Mammary epithelial cell (primary cell): ENCODE measurements around the gene PLAAT4.

ENCODE experiments used
- EZH2 ChIP-seq: IDR thresholded peaks from 2 replicates; pipeline ENCODE4 v1.6.1; 2012; ENCODE audit warnings: low read length, inconsistent platforms, borderline replicate concordance
- TF ChIP-seq, protein P1 (sequence below), 2 donors: IDR thresholded peaks in 1 of 2; conservative IDR thresholded peaks in 1 of 2; 2 replicates each; pipeline ENCODE4 v1.5.1; 2011 to 2012; ENCODE audit warnings: inconsistent platforms in 2 of 2, low read length in 2 of 2, mild to moderate bottlenecking in 2 of 2, control low read depth in 1 of 2, low read depth in 1 of 2; ENCODE audit not compliant: insufficient read depth in 1 of 2; ENCODE audit errors: extremely low read depth in 1 of 2

DNA sequence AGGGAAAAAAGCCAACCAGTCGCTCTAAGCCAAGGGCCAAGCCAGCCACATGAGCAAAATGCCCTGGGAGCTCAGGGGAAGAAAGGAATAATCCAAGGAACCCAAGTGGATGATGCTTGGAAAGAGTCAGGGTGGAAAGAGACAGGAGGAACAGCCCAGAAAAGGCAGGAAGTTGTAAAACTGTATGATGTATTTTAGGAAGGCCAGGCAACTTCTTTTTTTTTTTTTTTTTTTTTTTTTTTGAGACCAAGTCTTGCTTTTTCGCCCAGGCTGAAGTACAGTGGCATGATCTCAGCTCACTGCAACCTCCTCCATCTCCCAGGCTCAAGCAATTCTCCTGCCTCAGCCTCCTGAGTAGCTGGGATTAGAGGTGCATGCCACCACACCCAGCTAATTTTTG, 29.1 kb upstream of the PLAAT4 start:
- TF ChIP-seq, protein P1, sequence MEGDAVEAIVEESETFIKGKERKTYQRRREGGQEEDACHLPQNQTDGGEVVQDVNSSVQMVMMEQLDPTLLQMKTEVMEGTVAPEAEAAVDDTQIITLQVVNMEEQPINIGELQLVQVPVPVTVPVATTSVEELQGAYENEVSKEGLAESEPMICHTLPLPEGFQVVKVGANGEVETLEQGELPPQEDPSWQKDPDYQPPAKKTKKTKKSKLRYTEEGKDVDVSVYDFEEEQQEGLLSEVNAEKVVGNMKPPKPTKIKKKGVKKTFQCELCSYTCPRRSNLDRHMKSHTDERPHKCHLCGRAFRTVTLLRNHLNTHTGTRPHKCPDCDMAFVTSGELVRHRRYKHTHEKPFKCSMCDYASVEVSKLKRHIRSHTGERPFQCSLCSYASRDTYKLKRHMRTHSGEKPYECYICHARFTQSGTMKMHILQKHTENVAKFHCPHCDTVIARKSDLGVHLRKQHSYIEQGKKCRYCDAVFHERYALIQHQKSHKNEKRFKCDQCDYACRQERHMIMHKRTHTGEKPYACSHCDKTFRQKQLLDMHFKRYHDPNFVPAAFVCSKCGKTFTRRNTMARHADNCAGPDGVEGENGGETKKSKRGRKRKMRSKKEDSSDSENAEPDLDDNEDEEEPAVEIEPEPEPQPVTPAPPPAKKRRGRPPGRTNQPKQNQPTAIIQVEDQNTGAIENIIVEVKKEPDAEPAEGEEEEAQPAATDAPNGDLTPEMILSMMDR (conservative IDR thresholded peaks at IDR 0.05 in 1 of 2, IDR thresholded peaks at IDR 0.05 in 1 of 2; ENCODE audit: extremely low read depth in 1 of 2, insufficient read depth in 1 of 2, low read depth in 1 of 2, low read length in 2 of 2) = no peak
- no peak for TF ChIP-seq EZH2
